ENCODE results near the gene LARGE1. TPM values are rescaled to one million over a fixed set of nuclear protein-coding genes. Genes with fewer than 3 reads are reported as not detected.

The LARGE1 gene
- total RNA-seq, 2 experiments from 2014 or later, result 0.69 to 1.1 TPM

DNA sequence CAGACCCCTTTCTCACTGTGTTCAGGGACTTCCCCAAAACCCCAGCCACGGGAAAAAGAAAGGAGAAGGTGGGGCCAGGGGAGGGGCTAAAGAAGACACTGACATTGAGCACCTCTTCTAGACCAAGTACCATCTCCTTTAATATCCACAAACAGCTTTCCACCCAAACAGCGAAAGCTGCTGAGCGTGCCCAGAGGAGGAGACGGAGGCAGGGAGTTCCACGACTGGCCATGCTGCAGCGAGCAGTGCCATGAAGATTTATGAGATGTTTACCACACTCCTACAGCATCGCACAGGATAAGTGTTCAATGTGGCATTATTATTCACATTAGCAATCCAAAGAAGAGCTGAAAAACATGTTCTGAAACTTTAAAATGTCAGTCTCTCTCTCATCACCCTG lies 127.4 kb downstream of the LARGE1 start:
- CTCF ChIA-PET, result no interaction called here
- intact Hi-C loops (cut with micrococcal nuclease), result no loop called here

GRCh38 chr22:33789690-33790253 lies 130.5 kb downstream of the LARGE1 start:
- CTCF ChIA-PET, result no interaction called here
- no peak overlapping the region for H3K27ac Mint-ChIP-seq
- DNase-seq, result peak; percentile 40
- H3K36me3 Mint-ChIP-seq (ENCODE audit: low read depth), result peaks cover 1% of the 10 kb centered on the region
- H3K4me3 Mint-ChIP-seq, result no peak overlapping the region
- peaks cover 2% of the 10 kb centered on the region for H3K4me1 Mint-ChIP-seq (ENCODE audit: low read depth)
- peaks cover 7% of the 10 kb centered on the region for H3K27me3 Mint-ChIP-seq (ENCODE audit: low read depth)
- H3K9me3 Mint-ChIP-seq, result peaks cover 31% of the 10 kb centered on the region
- intact Hi-C loops (cut with micrococcal nuclease), result no loop called here

More for the DNA sequence above, 127.4 kb downstream of the LARGE1 start:
- no peak overlapping the region for H3K27ac Mint-ChIP-seq
- peaks cover 7% of the 10 kb centered on the region for H3K27me3 Mint-ChIP-seq (ENCODE audit: low read depth)
- peaks cover 39% of the 10 kb centered on the region for H3K9me3 Mint-ChIP-seq
- H3K36me3 Mint-ChIP-seq (ENCODE audit: low read depth), result no peaks in the 10 kb centered on the region
- DNase-seq, result no peak
- no peak overlapping the region for H3K4me3 Mint-ChIP-seq
- peaks cover 2% of the 10 kb centered on the region for H3K4me1 Mint-ChIP-seq (ENCODE audit: low read depth)

DNA sequence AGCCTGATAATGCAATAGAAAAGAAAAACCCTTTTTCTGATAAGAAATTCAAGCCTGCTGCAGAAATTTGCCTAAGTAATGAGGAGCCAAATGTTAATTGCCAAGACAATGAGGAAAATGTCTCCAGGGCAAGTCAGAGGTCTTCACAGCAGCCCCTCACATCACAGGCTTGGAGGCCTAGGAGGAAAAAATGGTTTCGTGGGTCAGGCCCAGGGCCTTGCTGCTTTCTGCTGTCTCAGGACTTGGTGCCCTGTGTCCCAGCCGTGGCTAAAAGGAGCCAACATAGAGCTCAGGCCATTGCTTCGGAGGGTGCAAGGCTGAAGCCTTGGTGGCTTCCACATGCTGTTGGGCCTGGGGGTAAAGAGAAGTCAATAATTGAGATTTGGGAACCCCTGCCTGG lies 131.3 kb downstream of the LARGE1 start:
- intact Hi-C loops (cut with micrococcal nuclease), result no loop called here
- Mint-ChIP-seq H3K9me3 (peaks cover 31% of the 10 kb centered on the region), H3K36me3 (ENCODE audit: low read depth) (peaks cover 1% of the 10 kb centered on the region), H3K4me3 (no peak overlapping the region), H3K27ac (no peak overlapping the region), H3K27me3 (ENCODE audit: low read depth) (peaks cover 7% of the 10 kb centered on the region), H3K4me1 (ENCODE audit: low read depth) (peaks cover 2% of the 10 kb centered on the region)
- CTCF ChIA-PET, result no interaction called here
- DNase-seq, result no peak

DNA sequence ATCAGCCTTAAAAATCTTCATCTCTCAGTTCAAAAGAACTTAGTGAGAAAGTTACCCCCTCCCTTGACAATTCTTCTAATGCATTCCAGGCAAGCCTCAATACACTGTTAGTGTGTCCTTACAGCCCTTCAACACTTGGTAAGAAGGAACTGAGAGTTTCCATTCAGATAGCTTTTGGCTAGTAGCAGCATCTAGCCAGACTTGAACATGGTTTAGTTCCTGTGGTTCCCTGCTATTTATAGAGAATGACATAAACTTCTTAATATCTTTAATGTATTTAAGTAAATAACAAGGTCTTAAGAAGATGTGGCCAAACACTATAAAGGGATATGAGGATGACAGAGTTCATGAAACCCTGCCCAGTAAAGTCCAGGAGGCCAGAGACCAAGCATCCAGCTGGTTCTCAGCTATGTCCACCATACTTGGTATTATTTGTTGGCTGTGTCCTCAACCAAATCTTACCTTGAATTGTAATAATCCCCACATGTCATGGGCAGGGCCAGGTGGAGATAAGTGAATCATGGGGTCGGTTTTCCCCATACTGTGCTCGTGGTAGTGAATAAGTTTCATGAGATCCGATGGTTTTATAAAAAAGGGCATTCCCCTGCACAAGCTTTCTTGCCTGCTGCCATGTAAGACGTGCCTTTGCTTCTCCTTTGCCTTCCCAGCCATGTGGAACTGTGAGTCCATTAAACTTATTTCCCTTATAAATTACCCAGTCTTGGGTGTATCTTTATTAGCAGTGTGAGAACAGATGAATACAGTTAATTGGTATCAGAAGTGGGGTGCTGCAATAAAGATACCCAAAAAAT lies 132.4 kb downstream of the LARGE1 start:
- H3K27ac Mint-ChIP-seq, result no peak overlapping the region
- CTCF ChIA-PET, result no interaction called here
- peaks cover 1% of the 10 kb centered on the region for H3K36me3 Mint-ChIP-seq (ENCODE audit: low read depth)
- DNase-seq, result no peak
- H3K4me3 Mint-ChIP-seq, result no peak overlapping the region
- intact Hi-C loops (cut with micrococcal nuclease), result no loop called here
- peaks cover 31% of the 10 kb centered on the region for H3K9me3 Mint-ChIP-seq
- peaks cover 2% of the 10 kb centered on the region for H3K4me1 Mint-ChIP-seq (ENCODE audit: low read depth)
- H3K27me3 Mint-ChIP-seq (ENCODE audit: low read depth), result peaks cover 7% of the 10 kb centered on the region

DNA sequence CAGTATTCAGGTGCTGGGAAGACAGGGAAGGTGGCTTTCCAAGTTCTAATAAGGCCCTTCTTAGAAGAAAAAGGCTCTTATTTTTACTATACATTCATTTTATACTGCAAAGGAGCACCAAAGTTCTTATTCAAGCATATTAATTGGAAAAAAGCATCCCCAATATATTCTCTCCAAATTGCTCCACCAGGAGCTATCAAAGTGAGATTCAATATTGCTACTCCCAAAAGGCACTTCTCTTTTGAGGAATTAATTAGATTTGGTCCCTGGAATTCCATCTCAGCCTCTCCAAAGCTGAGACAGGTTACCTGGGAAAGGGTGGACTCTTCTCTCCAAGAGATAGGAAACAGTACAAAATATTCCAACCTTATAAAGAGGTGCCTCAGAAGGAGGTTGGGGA lies 134.1 kb downstream of the LARGE1 start:
- intact Hi-C loops (cut with micrococcal nuclease), result no loop called here
- H3K4me1 Mint-ChIP-seq (ENCODE audit: low read depth), result peaks cover 2% of the 10 kb centered on the region
- DNase-seq, result no peak
- peaks cover 1% of the 10 kb centered on the region for H3K36me3 Mint-ChIP-seq (ENCODE audit: low read depth)
- peaks cover 24% of the 10 kb centered on the region for H3K9me3 Mint-ChIP-seq
- peaks cover 2% of the 10 kb centered on the region for H3K27me3 Mint-ChIP-seq (ENCODE audit: low read depth)
- H3K27ac Mint-ChIP-seq, result no peak overlapping the region
- CTCF ChIA-PET, result no interaction called here
- no peak overlapping the region for H3K4me3 Mint-ChIP-seq

DNA sequence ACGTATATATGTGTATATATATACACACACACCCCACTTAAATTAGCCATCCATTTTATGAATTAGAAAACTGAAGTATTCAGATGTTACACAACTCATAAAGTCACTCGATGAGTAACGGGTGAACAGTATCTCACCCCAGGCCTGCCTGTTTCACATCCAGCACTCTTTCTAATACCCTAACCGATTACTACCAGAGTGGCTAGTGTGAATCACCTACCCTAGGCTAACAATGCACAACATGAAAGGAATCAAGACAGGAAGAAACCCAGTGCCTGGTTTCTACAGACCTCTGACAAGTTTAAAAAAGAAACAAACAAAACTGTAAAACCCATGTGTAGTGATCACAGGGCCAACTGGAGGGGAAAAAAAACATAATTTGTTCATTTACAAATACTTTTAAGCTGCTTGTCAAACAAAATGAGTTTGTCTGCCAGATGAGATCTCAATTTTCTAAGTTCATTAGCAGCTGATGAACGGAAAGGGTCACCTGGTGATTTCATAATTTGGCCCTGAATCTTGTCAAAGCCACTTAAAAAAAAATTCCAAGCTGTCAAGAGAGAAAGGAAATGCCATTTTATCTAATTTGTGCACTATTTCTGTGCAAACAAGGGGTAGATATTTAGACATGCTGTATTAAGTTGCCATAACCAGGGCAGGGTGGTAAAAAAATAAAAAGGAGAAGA lies 134.8 kb downstream of the LARGE1 start:
- H3K27me3 Mint-ChIP-seq (ENCODE audit: low read depth), result peaks cover 2% of the 10 kb centered on the region
- H3K4me1 Mint-ChIP-seq (ENCODE audit: low read depth), result peaks cover 2% of the 10 kb centered on the region
- H3K4me3 Mint-ChIP-seq, result no peak overlapping the region
- H3K36me3 Mint-ChIP-seq (ENCODE audit: low read depth), result peaks cover 1% of the 10 kb centered on the region
- intact Hi-C loops (cut with micrococcal nuclease), result no loop called here
- peaks cover 23% of the 10 kb centered on the region for H3K9me3 Mint-ChIP-seq
- H3K27ac Mint-ChIP-seq, result no peak overlapping the region
- CTCF ChIA-PET, result no interaction called here
- no peak for DNase-seq

- no peaks in the 10 kb centered on the region for H3K4me1 Mint-ChIP-seq (ENCODE audit: low read depth)
- peaks cover 1% of the 10 kb centered on the region for H3K9me3 Mint-ChIP-seq
- intact Hi-C loops (cut with micrococcal nuclease), result no loop called here
- DNase-seq, result no peak
- H3K36me3 Mint-ChIP-seq (ENCODE audit: low read depth), result no peaks in the 10 kb centered on the region
- no peak overlapping the region for H3K4me3 Mint-ChIP-seq
- no peak overlapping the region for H3K27ac Mint-ChIP-seq
- CTCF ChIA-PET, result no interaction called here
- peaks cover 2% of the 10 kb centered on the region for H3K27me3 Mint-ChIP-seq (ENCODE audit: low read depth)
Measured at GRCh38 chr22:33781411-33781810, 138.9 kb downstream of the LARGE1 start.

DNA sequence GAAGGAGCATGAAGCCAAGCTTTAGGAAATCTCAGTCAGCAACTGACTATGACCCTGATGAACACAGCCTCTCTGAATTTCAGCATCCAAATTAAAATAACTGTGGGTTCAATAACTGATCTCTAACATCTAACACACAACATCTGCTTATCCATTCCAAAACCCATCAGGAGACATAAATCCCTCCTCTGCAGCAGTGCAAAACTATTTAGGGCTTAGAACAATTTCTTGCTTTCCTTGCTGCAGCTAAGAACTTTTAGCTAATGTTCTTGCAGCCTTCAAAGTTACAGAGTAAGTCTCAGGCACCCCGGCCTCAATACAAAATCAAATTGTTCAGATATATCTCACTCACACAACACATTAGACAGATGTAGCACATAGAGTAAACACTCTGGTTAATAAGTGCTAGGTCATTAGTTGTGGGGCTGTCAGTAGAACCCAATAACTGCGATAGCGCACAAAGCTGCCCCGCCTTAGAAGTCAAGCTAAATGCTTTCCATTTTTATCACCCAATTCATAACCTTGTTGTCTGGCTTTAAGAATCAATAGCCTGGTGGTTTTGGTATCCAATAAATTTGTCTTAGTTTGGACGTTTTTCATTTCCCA lies 139.6 kb downstream of the LARGE1 start:
- Mint-ChIP-seq H3K4me1 (ENCODE audit: low read depth) (no peaks in the 10 kb centered on the region), H3K36me3 (ENCODE audit: low read depth) (no peaks in the 10 kb centered on the region), H3K4me3 (no peak overlapping the region), H3K27me3 (ENCODE audit: low read depth) (peaks cover 2% of the 10 kb centered on the region), H3K27ac (no peak overlapping the region), H3K9me3 (peaks cover 1% of the 10 kb centered on the region)
- CTCF ChIA-PET, result no interaction called here
- intact Hi-C loops (cut with micrococcal nuclease), result no loop called here
- DNase-seq, result no peak

DNA sequence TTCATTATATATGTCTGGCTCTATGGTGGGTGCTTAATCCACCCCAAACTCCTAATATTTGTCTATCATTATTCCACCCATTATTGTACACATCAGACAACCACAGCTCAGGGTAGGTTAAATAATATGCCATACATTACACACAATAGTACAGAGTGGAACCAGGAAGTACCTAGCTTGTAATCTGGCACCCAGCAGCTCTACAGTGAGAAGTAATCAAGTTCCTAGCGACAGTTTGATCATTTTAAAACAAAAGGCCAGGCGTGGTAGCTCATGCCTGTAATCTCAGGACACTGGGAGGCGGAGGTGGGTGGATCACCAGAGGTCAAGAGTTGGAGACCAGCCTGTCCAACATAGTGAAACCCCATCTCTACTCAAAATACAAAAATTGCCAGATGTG lies 141.0 kb downstream of the LARGE1 start:
- Mint-ChIP-seq H3K27me3 (ENCODE audit: low read depth) (no peaks in the 10 kb centered on the region), H3K27ac (no peak overlapping the region), H3K9me3 (peaks cover 1% of the 10 kb centered on the region), H3K4me3 (no peak overlapping the region), H3K36me3 (ENCODE audit: low read depth) (no peaks in the 10 kb centered on the region), H3K4me1 (ENCODE audit: low read depth) (no peaks in the 10 kb centered on the region)
- intact Hi-C loops (cut with micrococcal nuclease), result no loop called here
- CTCF ChIA-PET, result no interaction called here
- DNase-seq, result no peak

- Mint-ChIP-seq H3K27me3 (ENCODE audit: low read depth) (no peaks in the 10 kb centered on the region), H3K36me3 (ENCODE audit: low read depth) (no peaks in the 10 kb centered on the region), H3K4me3 (no peak overlapping the region), H3K27ac (no peak overlapping the region), H3K4me1 (ENCODE audit: low read depth) (no peaks in the 10 kb centered on the region), H3K9me3 (peaks cover 1% of the 10 kb centered on the region)
- intact Hi-C loops (cut with micrococcal nuclease), result no loop called here
- CTCF ChIA-PET, result no interaction called here
- DNase-seq, result no peak
Measured at GRCh38 chr22:33776491-33776890, 143.8 kb downstream of the LARGE1 start.

- Mint-ChIP-seq H3K27ac (no peak overlapping the region), H3K27me3 (ENCODE audit: low read depth) (no peaks in the 10 kb centered on the region), H3K36me3 (ENCODE audit: low read depth) (no peaks in the 10 kb centered on the region), H3K9me3 (no peaks in the 10 kb centered on the region), H3K4me3 (no peak overlapping the region), H3K4me1 (ENCODE audit: low read depth) (no peaks in the 10 kb centered on the region)
- intact Hi-C loops (cut with micrococcal nuclease), result no loop called here
- DNase-seq, result no peak
- CTCF ChIA-PET, result no interaction called here
Measured at GRCh38 chr22:33774781-33775180, 145.5 kb downstream of the LARGE1 start.

- CTCF ChIA-PET, result no interaction called here
Measured at GRCh38 chr22:33772745-33773144, 147.5 kb downstream of the LARGE1 start.

More at GRCh38 chr22:33772745-33773144, 147.5 kb downstream of the LARGE1 start:
- intact Hi-C loops (cut with micrococcal nuclease), result no loop called here
- Mint-ChIP-seq H3K27ac (no peak overlapping the region), H3K27me3 (ENCODE audit: low read depth) (no peaks in the 10 kb centered on the region), H3K4me1 (ENCODE audit: low read depth) (no peaks in the 10 kb centered on the region), H3K36me3 (ENCODE audit: low read depth) (no peaks in the 10 kb centered on the region), H3K4me3 (no peak overlapping the region), H3K9me3 (no peaks in the 10 kb centered on the region)
- no peak for DNase-seq
